ENCODE measurements around the gene DIS3L. TPM values are rescaled to one million over a fixed set of nuclear protein-coding genes. Genes with fewer than 3 reads are reported as not detected.

The DIS3L gene
- total and polyA plus RNA-seq, 2 of the 4 experiments (the other 2 are of a cell fraction): 5.1 to 14.5 TPM

DNA sequence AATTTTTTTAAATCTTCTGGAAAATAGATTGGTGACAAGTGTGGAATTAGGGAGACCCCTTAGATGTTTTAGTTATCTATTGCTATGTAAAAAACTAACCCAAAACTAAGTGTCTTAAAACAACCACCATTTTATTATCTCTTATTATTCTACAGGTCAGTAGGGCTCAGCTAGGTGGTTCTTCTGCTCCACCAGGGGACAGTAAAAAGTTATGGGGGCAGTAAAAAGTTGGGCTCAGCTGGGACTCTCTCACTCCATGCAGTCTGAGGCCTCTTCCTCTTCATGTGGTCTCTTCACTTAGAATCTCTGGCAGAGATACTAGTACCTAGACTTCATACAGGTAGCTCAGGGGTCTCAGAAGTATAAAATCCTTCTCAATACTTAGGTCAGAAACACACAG is 18.0 kb upstream of the DIS3L start:
- Histone ChIP-seq H2AK9ac (replicated peaks; ENCODE audit: low read depth, low read length, poor library complexity) (no peak overlapping the region), H4K91ac (ENCODE audit: insufficient read depth, low read depth, low read length) (no peak overlapping the region), H3K4me3 (ENCODE audit: insufficient read depth, low read depth, low read length) (no peak overlapping the region), H2BK5ac (ENCODE audit: low read depth, low read length, poor library complexity, severe bottlenecking) (no peak overlapping the region), H4K5ac (ENCODE audit: low read depth, low read length) (no peak overlapping the region), H2AFZ (replicated peaks; ENCODE audit: low read length, poor library complexity) (no peak overlapping the region), H3K56ac (ENCODE audit: extremely low read depth, insufficient read depth, low read length) (no peak overlapping the region), H3K4me2 (ENCODE audit: low read depth, low read length) (no peak overlapping the region), H3K23ac (ENCODE audit: low read depth, low read length) (no peak overlapping the region), H3K14ac (replicated peaks; ENCODE audit: low read depth, low read length) (no peak overlapping the region), H2BK120ac (ENCODE audit: low read depth, low read length) (no peak overlapping the region), H4K20me1 (ENCODE audit: insufficient read depth, low read length) (no peaks in the 10 kb centered on the region), H3K9ac (ENCODE audit: low read depth, low read length) (no peak overlapping the region), H3K9me1 (ENCODE audit: insufficient read depth, low read length) (no peaks in the 10 kb centered on the region), H2BK20ac (ENCODE audit: low read depth, low read length) (no peak overlapping the region), H4K8ac (ENCODE audit: low read depth in 2 of 2, low read length in 2 of 2) (no peak overlapping the region), H3K36me3 (ENCODE audit: control insufficient read depth, insufficient read depth, low read length) (no peaks in the 10 kb centered on the region), H3K79me1 (ENCODE audit: low read depth in 1 of 2, low read length in 2 of 2) (no peaks in the 10 kb centered on the region), H3K4ac (ENCODE audit: low read depth, low read length) (no peak overlapping the region), H3K4me1 (ENCODE audit: control insufficient read depth, insufficient read depth, low read length) (no peaks in the 10 kb centered on the region), H3K18ac (ENCODE audit: low read depth, low read length) (no peak overlapping the region), H2AK5ac (ENCODE audit: low read depth, low read length) (no peak overlapping the region), H3K27ac (ENCODE audit: insufficient read depth, low read length) (no peak overlapping the region), H2BK15ac (ENCODE audit: low read depth, low read length) (no peak overlapping the region), H3K27me3 (ENCODE audit: control insufficient read depth, insufficient read depth, low read length) (peaks cover 25% of the 10 kb centered on the region), H3K9me3 (ENCODE audit: control insufficient read depth, insufficient read depth, low read length) (peaks cover 2% of the 10 kb centered on the region; the same call in 1 of the 2 replicates)
- in situ Hi-C loops (cut with MboI; ENCODE audit: low sequenced_read_pairs) (loop anchor here (25.0 kb wide), 1 partner anchor 663 kb away; the partner anchor contains the start of genes INTS14 and SLC24A1), intact Hi-C loops (cut with micrococcal nuclease) (no loop called here), dilution Hi-C loops (cut with HindIII; ENCODE audit: low sequenced_read_pairs, unreplicated experiment) (no loop called here)
- TF ChIP-seq NFE2L2 (IDR thresholded peaks at IDR 0.05; ENCODE audit: low read depth, low read length): no peak
- no peak for TF ChIP-seq MXI1 (IDR thresholded peaks at IDR 0.05; ENCODE audit: borderline replicate concordance, low read depth, low read length)
- no peak for TF ChIP-seq BHLHE40 (IDR thresholded peaks at IDR 0.05; ENCODE audit: low read depth, low read length)
- TF ChIP-seq RCOR1 (IDR thresholded peaks at IDR 0.05; ENCODE audit: insufficient replicate concordance, low read length): no peak
- no peak for TF ChIP-seq RFX5 (IDR thresholded peaks at IDR 0.05; ENCODE audit: low read depth, low read length)
- TF ChIP-seq CHD1 (IDR thresholded peaks at IDR 0.05; ENCODE audit: low read depth, low read length): no peak
- no peak for TF ChIP-seq MAZ (IDR thresholded peaks at IDR 0.05; ENCODE audit: borderline replicate concordance, low read depth, low read length)
- DNase-seq: no peak
- ChIA-PET CTCF (no interaction called here), POLR2A (ENCODE audit: unreplicated experiment) (no interaction called here)
- no TSS peak for BruUV-seq (replicated peaks)
- no peak for ATAC-seq (ENCODE audit: low read depth)

Measured in IMR-90 (cell line).